Fibroblast of lung (primary cell): ENCODE measurements around the gene AFAP1L1. TPM values are rescaled to one million over a fixed set of nuclear protein-coding genes. Genes with fewer than 3 reads are reported as not detected.

Experiments
- DNase-seq, 2 donors: peaks; one replicate each; pipeline versions ENCODE4 v3.0.0 to v3.0.0-alpha.2; 2010; ENCODE audit warnings: low read depth in 2 of 2
- H2AFZ ChIP-seq: 2 replicates; pipeline ENCODE4 v1.5.1; 2012; ENCODE audit warnings: low read length, control low read depth, inconsistent platforms
- H3K27ac ChIP-seq: 2 replicates; pipeline ENCODE4 v1.5.1; 2011; ENCODE audit warnings: low read length, control low read depth; ENCODE audit not compliant: insufficient read depth
- H3K27me3 ChIP-seq: 2 replicates; pipeline ENCODE4 v1.5.1; 2011; ENCODE audit warnings: mild to moderate bottlenecking, low read length; ENCODE audit not compliant: control insufficient read depth, insufficient read depth
- H3K36me3 ChIP-seq: 2 replicates; pipeline ENCODE4 v1.5.1; 2011; ENCODE audit warnings: low read length; ENCODE audit not compliant: control insufficient read depth, insufficient read depth
- H3K4me1 ChIP-seq: 2 replicates; pipeline ENCODE4 v1.5.1; 2011; ENCODE audit warnings: low read length; ENCODE audit not compliant: control insufficient read depth, insufficient read depth; ENCODE audit errors: extremely low read depth
- H3K4me2 ChIP-seq: 2 replicates; pipeline ENCODE4 v1.5.1; 2011; ENCODE audit warnings: low read length, control low read depth; ENCODE audit not compliant: insufficient read depth; ENCODE audit errors: extremely low read depth
- H3K4me3 ChIP-seq, 4 experiments: fragments of 200-600 bp in 1 of 4; sonication (generic) in 1 of 4; replicated peaks in 1 of 4; 2 replicates each; pipeline ENCODE4 v1.5.1; 2011 to 2016; ENCODE audit warnings: low read length in 4 of 4, low read depth in 3 of 4, mild to moderate bottlenecking in 3 of 4, control low read depth in 2 of 4, inconsistent platforms in 1 of 4, mixed read lengths in 1 of 4; ENCODE audit not compliant: insufficient read depth in 1 of 4; ENCODE audit errors: control extremely low read depth in 1 of 4
- H3K79me2 ChIP-seq: 2 replicates; pipeline ENCODE4 v1.5.1; 2012; ENCODE audit warnings: mild to moderate bottlenecking, low read length, inconsistent platforms; ENCODE audit not compliant: control insufficient read depth, insufficient read depth
- H3K9ac ChIP-seq: 2 replicates; pipeline ENCODE4 v1.5.1; 2011; ENCODE audit warnings: mild to moderate bottlenecking, low read length, control low read depth; ENCODE audit not compliant: insufficient read depth
- H3K9me3 ChIP-seq: 2 replicates; pipeline ENCODE4 v1.5.1; 2012; ENCODE audit warnings: low read depth, low read length; ENCODE audit not compliant: control insufficient read depth, insufficient read depth
- H4K20me1 ChIP-seq: 2 replicates; pipeline ENCODE4 v1.5.1; 2011; ENCODE audit warnings: low read length; ENCODE audit not compliant: control insufficient read depth, insufficient read depth; ENCODE audit errors: extremely low read depth
- CTCF ChIP-seq, 2 donors: IDR thresholded peaks in 1 of 2; conservative IDR thresholded peaks in 1 of 2; 1 replicate in 1 of 2; 2 replicates in 1 of 2; pipeline ENCODE4 v1.5.1; 2011 to 2012; ENCODE audit warnings: low read length in 2 of 2, control low read depth in 1 of 2, inconsistent platforms in 1 of 2, low read depth in 1 of 2, mild to moderate bottlenecking in 1 of 2
- EZH2 ChIP-seq: IDR thresholded peaks from 2 replicates; pipeline ENCODE4 v1.5.1; 2012; ENCODE audit warnings: low read length, control low read depth, mild to moderate bottlenecking; ENCODE audit errors: missing control alignments
- polyA plus RNA-seq, 2 donors: library from polyadenylated mRNA; depleted of rRNA in 1 of 2; stranded (reverse) in 1 of 2; unstranded in 1 of 2; fragments of >200 nt; gene quantifications; 2 replicates each; pipeline ENCODE4 v1.2.1, GENCODE V29; 2011 to 2012; ENCODE audit warnings: missing spikeins in 1 of 2
- total RNA-seq: library from RNA; depleted of rRNA; stranded (reverse); fragments of >200 nt; gene quantifications from 2 replicates; pipeline ENCODE4 v1.2.1, GENCODE V29; 2014

AFAP1L1 gene
- total and polyA plus RNA-seq, 2 donors (not counting 1 experiment from before 2014, with no cell fraction given) = 3.0 to 7.1 TPM

GRCh38 chr5:149341876-149342275, 70.2 kb downstream of the AFAP1L1 start:
- Histone ChIP-seq H3K4me3 (no peak overlapping the region), H3K4me1 (peaks cover 2% of the 10 kb centered on the region), H3K9me3 (no peaks in the 10 kb centered on the region), H2AFZ (no peak overlapping the region), H4K20me1 (no peaks in the 10 kb centered on the region), H3K9ac (no peak overlapping the region), H3K27me3 (no peaks in the 10 kb centered on the region), H3K27ac (no peak overlapping the region), H3K36me3 (no peaks in the 10 kb centered on the region), H3K4me2 (no peak overlapping the region), H3K79me2 (peaks cover 13% of the 10 kb centered on the region)
- no peak for DNase-seq
- no peak for TF ChIP-seq EZH2
- TF ChIP-seq CTCF (conservative IDR thresholded peaks at IDR 0.05 in 1 of 2, IDR thresholded peaks at IDR 0.05 in 1 of 2; ENCODE audit: low read depth in 1 of 2, low read length in 2 of 2) = no peak

- Histone ChIP-seq H3K79me2 (peaks cover 22% of the 10 kb centered on the region), H3K9me3 (no peaks in the 10 kb centered on the region), H3K36me3 (no peaks in the 10 kb centered on the region), H3K4me1 (peaks cover 4% of the 10 kb centered on the region), H4K20me1 (no peaks in the 10 kb centered on the region), H2AFZ (no peak overlapping the region), H3K4me2 (peak overlapping the region; percentile 61), H3K27ac (no peak overlapping the region), H3K27me3 (no peaks in the 10 kb centered on the region), H3K4me3 (no peak overlapping the region), H3K9ac (no peak overlapping the region)
- TF ChIP-seq CTCF (conservative IDR thresholded peaks at IDR 0.05 in 1 of 2, IDR thresholded peaks at IDR 0.05 in 1 of 2; ENCODE audit: low read depth in 1 of 2, low read length in 2 of 2) (no peak), EZH2 (no peak)
- DNase-seq = no peak
Observed at GRCh38 chr5:149344151-149344550, 72.5 kb downstream of the AFAP1L1 start.

GRCh38 chr5:149345147-149345891, 73.7 kb downstream of the AFAP1L1 start, which contains the start of gene GRPEL2:
Gene GRPEL2 (plus strand): TSS chr5:149345499. CDS start chr5:149345540, 41 bp downstream.
- Histone ChIP-seq H3K4me1 (peaks cover 4% of the 10 kb centered on the region), H3K79me2 (peaks cover 22% of the 10 kb centered on the region), H3K36me3 (peaks cover 4% of the 10 kb centered on the region), H3K27ac (peak within 1 kb of the TSS; percentile 74), H2AFZ (peak within 1 kb of the TSS; percentile 99), H3K4me2 (peak within 1 kb of the TSS; percentile 91), H3K27me3 (no peaks in the 10 kb centered on the region), H4K20me1 (no peaks in the 10 kb centered on the region), H3K9me3 (no peaks in the 10 kb centered on the region), H3K9ac (peak within 1 kb of the TSS; percentile 83), H3K4me3 (peak within 1 kb of the TSS; percentile 69 to 94 (median 83))
- TF ChIP-seq EZH2 = no peak
- DNase-seq = peak; percentile 98
